Lung (tissue), 12 donors: ENCODE results near the gene SNX5. TPM values are rescaled to one million over a fixed set of nuclear protein-coding genes. Genes with fewer than 3 reads are reported as not detected.
A peak's percentile ranks its signal among the peaks of the same experiment; 100 is the strongest.

ENCODE experiments used
- ATAC-seq: fragments of 200-7000 bp; cut with Tn5 transposase; one replicate; pipeline ENCODE4 v1.9.1; 2020; ENCODE audit warnings: moderate number of reproducible peaks; ENCODE audit not compliant: insufficient read depth, low FRiP score
- DNase-seq, 3 donors: peaks; one replicate each; pipeline ENCODE4 v3.0.0-alpha.2; 2013 to 2017
- H3K27ac ChIP-seq, 2 donors: one replicate each; pipeline ENCODE4 v1.5.1; 2013; ENCODE audit warnings: mild to moderate bottlenecking in 2 of 2, moderate library complexity in 2 of 2, control low read depth in 1 of 2, inconsistent platforms in 1 of 2, low read depth in 1 of 2, low read length in 1 of 2
- H3K27me3 ChIP-seq, 3 donors: one replicate each; pipeline ENCODE4 v1.5.1; 2013; ENCODE audit warnings: low read length in 2 of 3; ENCODE audit not compliant: control insufficient read depth in 3 of 3, insufficient read depth in 3 of 3
- H3K36me3 ChIP-seq, 4 donors: one replicate each; pipeline ENCODE4 v1.5.1; 2013; ENCODE audit warnings: low read length in 4 of 4, mild to moderate bottlenecking in 1 of 4, moderate library complexity in 1 of 4; ENCODE audit not compliant: control insufficient read depth in 4 of 4, insufficient read depth in 4 of 4
- H3K4me1 ChIP-seq, 5 donors: one replicate each; pipeline ENCODE4 v1.5.1; 2013; ENCODE audit warnings: low read length in 5 of 5, mild to moderate bottlenecking in 2 of 5, moderate library complexity in 1 of 5; ENCODE audit not compliant: control insufficient read depth in 5 of 5, insufficient read depth in 5 of 5
- H3K4me3 ChIP-seq: one replicate; pipeline ENCODE4 v1.5.1; 2013; ENCODE audit warnings: mild to moderate bottlenecking, control low read depth, moderate library complexity
- H3K9ac ChIP-seq, 2 donors: one replicate each; pipeline ENCODE4 v1.5.1; 2013; ENCODE audit warnings: low read length in 2 of 2, control low read depth in 1 of 2; ENCODE audit not compliant: insufficient read depth in 1 of 2
- H3K9me3 ChIP-seq, 4 donors: one replicate each; pipeline ENCODE4 v1.5.1; 2013; ENCODE audit warnings: low read length in 3 of 4, mild to moderate bottlenecking in 1 of 4, moderate library complexity in 1 of 4; ENCODE audit not compliant: control insufficient read depth in 4 of 4, insufficient read depth in 3 of 4
- WGBS, 2 donors: extraction: QIAGEN DNeasy Blood & Tissue Kit; methylation state at CpG; one replicate each; pipeline ENCODE4 v1.1.7; 2013; 5-methylcytosine and 5-hydroxymethylcytosine counted together
- polyA plus RNA-seq, 2 donors: library from polyadenylated mRNA; stranded (reverse); fragments of 200-250 nt; gene quantifications; one replicate each; pipeline ENCODE4 v1.2.1, GENCODE V29; 2013
- total RNA-seq, 2 donors: library from RNA; depleted of rRNA in 1 of 2; stranded (reverse); fragments of >200 nt in 1 of 2; gene quantifications; one replicate each; pipeline ENCODE4 v1.2.1, GENCODE V29; 2014 to 2021
- TF ChIP-seq, protein P1 (sequence below): IDR thresholded peaks from 2 replicates; pipeline ENCODE4 v1.5.1; 2012; ENCODE audit warnings: mild to moderate bottlenecking; ENCODE audit errors: control extremely low read depth, extremely low read depth
- donor health status: control.
- donor health status: control.
- donor health status: Bipolar disorder and iron deficiency.
- donor health status: healthy.
- donor health status: DM: yes; HTN: yes; CAD: no.

Gene SNX5
- total and polyA plus RNA-seq, 4 donors, result 66.6 to 194 (median 86.7) TPM

DNA sequence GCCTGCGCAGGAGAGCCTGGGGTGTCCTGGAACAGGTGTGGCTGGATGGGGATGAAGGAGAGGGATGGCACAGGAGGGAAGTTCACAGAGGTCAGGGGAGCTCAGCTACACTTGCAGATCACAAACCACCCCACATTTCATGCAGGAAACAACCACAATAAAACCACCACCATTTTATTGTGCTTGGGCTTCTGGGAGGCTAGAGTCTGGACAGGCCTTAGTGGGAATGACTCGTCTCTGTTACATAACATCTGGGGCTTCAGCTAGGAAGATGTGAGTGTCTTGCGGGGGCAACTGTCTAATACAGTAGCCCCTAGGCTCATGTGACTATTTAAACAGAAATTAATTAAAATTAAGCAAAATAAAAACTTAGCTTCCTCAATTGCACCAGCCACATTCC is 33.4 kb downstream of the SNX5 start:
- Histone ChIP-seq H3K4me1 (peaks cover 0 to 69% (median 42%) of the 10 kb centered on the region in 5 donors), H3K27me3 (no peaks in the 10 kb centered on the region), H3K27ac (no peak overlapping the region), H3K9ac (no peak overlapping the region), H3K4me3 (no peak overlapping the region), H3K36me3 (no peaks in the 10 kb centered on the region), H3K9me3 (peaks cover 0 to 2% (median 0%) of the 10 kb centered on the region in 4 donors)
- DNase-seq, result peak in 1 of 3 donors; percentile 27
- ATAC-seq, result no peak
- WGBS, 2 donors, result 76 to 84% methylated on average over 3 of the region's 3 CpGs
- TF ChIP-seq, protein P1, sequence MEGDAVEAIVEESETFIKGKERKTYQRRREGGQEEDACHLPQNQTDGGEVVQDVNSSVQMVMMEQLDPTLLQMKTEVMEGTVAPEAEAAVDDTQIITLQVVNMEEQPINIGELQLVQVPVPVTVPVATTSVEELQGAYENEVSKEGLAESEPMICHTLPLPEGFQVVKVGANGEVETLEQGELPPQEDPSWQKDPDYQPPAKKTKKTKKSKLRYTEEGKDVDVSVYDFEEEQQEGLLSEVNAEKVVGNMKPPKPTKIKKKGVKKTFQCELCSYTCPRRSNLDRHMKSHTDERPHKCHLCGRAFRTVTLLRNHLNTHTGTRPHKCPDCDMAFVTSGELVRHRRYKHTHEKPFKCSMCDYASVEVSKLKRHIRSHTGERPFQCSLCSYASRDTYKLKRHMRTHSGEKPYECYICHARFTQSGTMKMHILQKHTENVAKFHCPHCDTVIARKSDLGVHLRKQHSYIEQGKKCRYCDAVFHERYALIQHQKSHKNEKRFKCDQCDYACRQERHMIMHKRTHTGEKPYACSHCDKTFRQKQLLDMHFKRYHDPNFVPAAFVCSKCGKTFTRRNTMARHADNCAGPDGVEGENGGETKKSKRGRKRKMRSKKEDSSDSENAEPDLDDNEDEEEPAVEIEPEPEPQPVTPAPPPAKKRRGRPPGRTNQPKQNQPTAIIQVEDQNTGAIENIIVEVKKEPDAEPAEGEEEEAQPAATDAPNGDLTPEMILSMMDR, result no peak

DNA sequence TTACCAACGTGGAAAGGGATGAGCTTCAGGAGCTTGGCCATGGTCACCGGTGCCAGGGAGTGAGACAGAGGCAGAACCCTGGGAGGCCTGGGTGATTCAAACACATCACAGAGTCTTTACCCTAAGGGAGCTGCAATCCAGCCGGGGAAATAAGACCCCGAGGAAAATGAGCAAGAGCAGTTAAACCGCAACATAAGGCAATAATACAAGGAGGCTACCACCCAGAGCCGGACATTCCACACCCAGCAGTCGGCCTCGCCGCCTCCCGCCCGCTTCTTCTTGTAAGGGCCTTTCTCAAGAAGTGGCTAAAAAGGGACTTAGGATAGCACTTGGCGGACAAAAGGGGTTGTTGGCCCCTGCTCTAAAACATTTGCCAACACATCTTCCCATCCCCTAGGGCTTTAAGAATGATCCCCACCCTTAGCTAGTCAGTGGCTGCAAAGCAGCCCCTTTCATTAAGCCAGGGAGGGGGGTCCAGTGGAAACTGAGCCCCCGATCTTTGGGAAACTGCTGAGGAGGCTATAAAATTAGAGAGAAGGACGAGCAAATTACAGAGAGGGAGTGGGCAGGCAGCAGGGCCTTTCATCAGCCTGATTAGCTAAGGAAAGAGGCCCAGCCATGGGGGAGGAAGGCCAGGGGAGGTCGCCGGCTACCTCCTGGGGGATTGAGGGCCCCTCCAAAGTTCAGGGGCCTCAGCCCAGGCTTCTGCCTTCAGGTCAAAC is 34.3 kb downstream of the SNX5 start:
- H3K27me3 ChIP-seq, result no peaks in the 10 kb centered on the region
- ATAC-seq (no peak), DNase-seq (peak in 1 of 3 donors; percentile 24)
- H3K9me3 ChIP-seq, result peaks cover 0 to 2% (median 0%) of the 10 kb centered on the region in 4 donors
- 81 to 83% methylated on average over 16 of the region's 16 CpGs for WGBS, 2 donors
- H3K4me1 ChIP-seq, result peaks cover 0 to 69% (median 43%) of the 10 kb centered on the region in 5 donors
- H3K9ac ChIP-seq, result no peak overlapping the region
- H3K4me3 ChIP-seq, result no peak overlapping the region
- TF ChIP-seq, protein P1, result no peak
- H3K27ac ChIP-seq, result no peak overlapping the region
- H3K36me3 ChIP-seq, result no peaks in the 10 kb centered on the region

DNA sequence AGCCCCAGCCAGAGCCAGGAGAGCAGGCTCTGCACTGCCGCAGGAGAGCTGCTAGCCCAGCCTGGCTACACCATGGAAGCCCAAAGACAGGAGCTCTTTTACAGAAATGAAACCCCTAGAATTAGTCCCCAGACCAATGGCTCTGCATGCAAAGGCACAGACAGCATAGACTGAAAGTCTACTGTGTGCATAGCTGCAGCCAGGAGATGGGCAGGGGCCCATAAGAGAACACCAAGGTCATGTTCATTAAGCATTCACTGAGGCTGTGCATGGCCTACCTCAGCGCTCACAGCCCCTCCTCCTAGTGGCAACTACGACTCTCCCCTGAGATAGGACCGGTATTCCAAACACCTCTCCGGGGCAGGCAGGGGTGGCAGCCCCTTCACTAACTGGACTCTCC is 34.9 kb downstream of the SNX5 start:
- DNase-seq (no peak), ATAC-seq (no peak)
- Histone ChIP-seq H3K27ac (no peak overlapping the region), H3K9ac (no peak overlapping the region), H3K9me3 (peaks cover 0 to 2% (median 0%) of the 10 kb centered on the region in 4 donors), H3K36me3 (no peaks in the 10 kb centered on the region), H3K4me3 (no peak overlapping the region), H3K27me3 (no peaks in the 10 kb centered on the region), H3K4me1 (peaks cover 0 to 67% (median 37%) of the 10 kb centered on the region in 5 donors)
- TF ChIP-seq, protein P1, result no peak
- WGBS, 2 donors, result 87 to 95% methylated on average over 5 of the region's 5 CpGs
